ENCODE results near the gene CATSPERD. TPM values are rescaled to one million over a fixed set of nuclear protein-coding genes. Genes with fewer than 3 reads are reported as not detected.
"Not testable (repeated sequence)": the region's sequence is repeated elsewhere in the genome, so short reads cannot be mapped to it uniquely, and the experiment has no call there.

CATSPERD gene
- polyA plus RNA-seq, 5 donors: 0.81 to 2.3 (median 1.8) TPM; not detected in 1

GRCh38 chr19:5719274-5719960 is 1.0 kb upstream of the CATSPERD start:
- no peak for DNase-seq

- DNase-seq: no peak
Measured at GRCh38 chr19:5727453-5728050, 7.1 kb downstream of the CATSPERD start.

- not testable (repeated sequence) for DNase-seq
Measured at GRCh38 chr19:5733172-5733571, 12.7 kb downstream of the CATSPERD start.

DNA sequence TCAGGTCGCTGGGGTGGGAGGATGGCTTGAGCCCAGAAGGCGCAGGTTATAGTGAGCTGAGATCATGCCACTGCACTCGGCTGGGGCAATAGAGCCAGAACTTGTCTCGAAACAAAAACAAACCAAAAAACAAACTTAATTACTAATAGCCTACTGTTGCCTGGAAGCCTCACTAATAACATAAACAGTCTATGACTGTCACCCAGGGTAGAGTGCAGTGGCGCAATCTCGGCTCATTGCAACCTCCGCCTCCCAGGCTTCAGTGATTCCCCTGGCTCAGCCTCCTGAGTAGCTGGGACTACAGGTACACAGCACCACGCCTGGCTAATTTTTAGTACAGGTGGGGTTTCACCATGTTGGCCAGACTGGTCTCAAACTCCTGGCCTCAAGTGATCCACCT is 18.0 kb downstream of the CATSPERD start:
- no peak for DNase-seq

- DNase-seq: no peak
Measured at GRCh38 chr19:5742051-5742450, 21.6 kb downstream of the CATSPERD start.

GRCh38 chr19:5743630-5744029 is 23.2 kb downstream of the CATSPERD start:
- no peak for DNase-seq

DNA sequence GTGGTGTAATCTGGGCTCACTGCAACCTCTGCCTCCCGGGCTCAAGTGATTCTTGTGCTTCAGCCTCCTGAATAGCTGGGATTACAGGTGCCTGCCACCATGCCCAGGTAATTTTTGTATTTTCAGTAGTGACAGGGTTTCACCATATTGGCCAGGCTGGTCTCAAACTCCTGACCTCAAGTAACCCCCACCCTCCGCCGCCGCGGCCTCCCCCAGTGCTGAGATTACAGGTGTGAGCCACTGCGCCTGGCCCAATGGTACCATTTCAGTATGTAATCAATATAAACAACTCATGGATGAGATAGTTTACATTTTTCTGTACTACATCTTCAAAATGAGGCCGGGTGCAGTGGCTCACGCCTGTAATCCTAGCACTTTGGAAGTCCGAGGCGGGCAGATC is 24.6 kb downstream of the CATSPERD start:
- DNase-seq: not testable (repeated sequence)

DNA sequence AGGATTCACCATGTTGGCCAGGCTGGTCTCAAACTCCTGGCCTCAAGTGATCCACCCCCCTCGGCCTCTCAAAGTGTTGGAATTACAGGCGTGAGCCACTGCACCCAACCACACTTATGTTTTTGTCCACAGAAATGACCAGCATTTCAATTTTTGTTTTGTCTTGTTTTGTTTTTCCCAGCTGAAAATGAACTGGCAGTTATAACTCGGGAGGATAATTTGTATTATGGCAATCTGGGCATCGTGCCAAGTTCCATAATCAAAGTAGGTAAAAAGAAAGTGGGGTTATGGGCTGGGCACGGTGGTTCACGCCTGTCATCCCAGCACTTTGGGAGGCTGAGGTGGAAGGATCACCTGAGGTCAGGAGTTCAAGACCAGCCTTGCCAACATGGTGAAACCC is 28.5 kb downstream of the CATSPERD start:
- not testable (repeated sequence) for DNase-seq

GRCh38 chr19:5749505-5749904 is 29.1 kb downstream of the CATSPERD start:
- DNase-seq: no peak

- no peak for DNase-seq
Measured at GRCh38 chr19:5751709-5752108, 31.3 kb downstream of the CATSPERD start.

- DNase-seq: no peak
Measured at GRCh38 chr19:5753743-5754142, 33.3 kb downstream of the CATSPERD start.

GRCh38 chr19:5762608-5763217 is 42.3 kb downstream of the CATSPERD start:
- DNase-seq: no peak

- DNase-seq: no peak
Measured at GRCh38 chr19:5765220-5765619, 44.8 kb downstream of the CATSPERD start.

- DNase-seq: no peak
Measured at GRCh38 chr19:5767949-5768348, 47.5 kb downstream of the CATSPERD start.

DNA sequence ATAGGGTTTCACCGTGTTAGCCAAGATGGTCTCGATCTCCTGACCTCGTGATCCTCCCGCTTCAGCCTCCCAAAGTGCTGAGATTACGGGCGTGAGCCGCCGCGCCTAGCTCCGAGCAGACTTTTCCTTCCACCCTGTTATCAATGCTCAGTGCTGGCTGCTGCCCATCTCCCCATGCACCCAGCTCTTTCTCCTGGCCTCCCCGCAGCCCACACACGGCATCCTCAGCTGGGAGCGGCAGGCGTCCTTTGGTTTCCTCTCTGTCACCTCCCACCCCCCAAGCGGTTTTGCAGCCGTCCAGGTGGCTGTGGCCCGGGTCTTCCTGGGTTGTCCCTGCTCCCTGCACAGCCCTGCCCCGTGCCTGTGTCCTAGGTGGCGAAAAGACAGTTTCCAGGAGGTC is 52.0 kb downstream of the CATSPERD start:
- DNase-seq: no peak

GRCh38 chr19:5773276-5773675 is 52.8 kb downstream of the CATSPERD start:
- DNase-seq: no peak

DNA sequence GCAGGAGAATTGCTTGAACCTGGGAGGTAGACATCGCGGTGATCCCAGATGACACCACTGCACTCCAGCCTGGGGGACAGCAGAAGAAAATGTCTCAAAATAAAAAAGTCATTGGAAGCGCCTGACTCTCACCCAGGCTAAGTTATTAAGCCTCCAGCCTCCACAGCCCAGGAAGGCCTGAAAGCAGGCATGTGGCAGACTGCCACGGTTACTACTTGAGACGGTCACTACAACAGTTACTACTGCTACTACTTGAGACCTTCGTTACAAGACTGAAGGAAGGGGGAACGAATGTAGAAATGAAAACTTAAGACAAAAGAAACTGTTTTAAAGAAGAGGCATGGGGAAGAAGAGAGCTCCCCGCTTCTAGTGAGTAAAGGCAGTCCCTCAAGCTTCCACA is 54.5 kb downstream of the CATSPERD start:
- peak in 1 of 2 donors; percentile 17 for DNase-seq

- DNase-seq: no peak
Measured at GRCh38 chr19:5775668-5776309, 55.4 kb downstream of the CATSPERD start.

DNA sequence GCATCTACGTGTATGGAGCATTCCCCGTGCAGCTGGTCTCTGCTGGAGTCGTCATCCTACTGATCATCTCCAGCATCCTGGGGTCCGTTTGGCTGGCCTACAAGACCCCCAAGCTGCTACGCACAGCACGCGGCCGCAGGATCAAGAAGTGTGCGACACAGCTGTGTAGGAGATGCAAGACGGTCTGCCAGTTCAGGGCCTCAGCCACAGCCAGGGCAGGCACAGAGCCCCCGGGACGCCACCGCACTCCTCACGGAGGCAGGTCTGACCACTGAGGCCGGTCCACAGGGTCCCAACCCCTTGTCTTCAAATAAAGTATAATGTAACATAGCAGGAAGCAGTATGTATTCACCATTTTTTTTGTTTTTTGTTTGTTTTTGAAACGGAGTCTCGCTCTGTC is 58.0 kb downstream of the CATSPERD start:
- DNase-seq: no peak

- DNase-seq: not testable (repeated sequence)
Measured at GRCh38 chr19:5780916-5781315, 60.5 kb downstream of the CATSPERD start.

- DNase-seq: no peak
Measured at GRCh38 chr19:5782322-5782721, 61.9 kb downstream of the CATSPERD start.

Measured in right lung (tissue), 5 donors.